ENCODE data around the gene DGAT2.

DNA sequence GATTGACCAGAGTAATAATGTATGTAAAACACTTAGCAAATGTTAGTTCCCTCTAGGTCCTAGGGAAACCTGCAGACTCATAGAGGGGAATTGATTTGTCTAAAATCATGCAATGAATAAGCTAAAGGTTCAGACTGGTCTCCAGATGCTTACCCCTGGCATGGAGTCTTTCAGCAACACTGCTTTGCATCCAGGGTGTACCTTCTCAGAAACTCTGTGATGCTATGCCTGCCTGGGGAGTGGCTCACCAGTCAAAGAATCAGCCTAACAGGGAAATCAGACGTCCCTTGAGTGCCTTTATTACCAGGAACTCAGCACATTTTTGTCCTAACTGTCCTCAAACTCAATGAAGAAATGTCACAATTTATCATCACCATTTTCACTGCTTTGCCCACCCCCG lies 40.5 kb downstream of the DGAT2 start:
- TF ChIP-seq POLR2AphosphoS5 (IDR thresholded peaks at IDR 0.05; ENCODE audit: insufficient read depth in 1 of 2, low read depth in 1 of 2) (no peak), POLR2A (IDR thresholded peaks at IDR 0.05) (no peak)

All from vagina (tissue), 2 donors.